Stromal cell of bone marrow (primary cell): ENCODE measurements around the gene ZNRF3.
"Not testable (repeated sequence)": the region's sequence is repeated elsewhere in the genome, so short reads cannot be mapped to it uniquely, and the experiment has no call there.

ENCODE experiments used
- DNase-seq: peaks from one replicate; pipeline ENCODE4 v3.0.0-alpha.2; 2012; ENCODE audit warnings: low read depth

Gene ZNRF3

DNA sequence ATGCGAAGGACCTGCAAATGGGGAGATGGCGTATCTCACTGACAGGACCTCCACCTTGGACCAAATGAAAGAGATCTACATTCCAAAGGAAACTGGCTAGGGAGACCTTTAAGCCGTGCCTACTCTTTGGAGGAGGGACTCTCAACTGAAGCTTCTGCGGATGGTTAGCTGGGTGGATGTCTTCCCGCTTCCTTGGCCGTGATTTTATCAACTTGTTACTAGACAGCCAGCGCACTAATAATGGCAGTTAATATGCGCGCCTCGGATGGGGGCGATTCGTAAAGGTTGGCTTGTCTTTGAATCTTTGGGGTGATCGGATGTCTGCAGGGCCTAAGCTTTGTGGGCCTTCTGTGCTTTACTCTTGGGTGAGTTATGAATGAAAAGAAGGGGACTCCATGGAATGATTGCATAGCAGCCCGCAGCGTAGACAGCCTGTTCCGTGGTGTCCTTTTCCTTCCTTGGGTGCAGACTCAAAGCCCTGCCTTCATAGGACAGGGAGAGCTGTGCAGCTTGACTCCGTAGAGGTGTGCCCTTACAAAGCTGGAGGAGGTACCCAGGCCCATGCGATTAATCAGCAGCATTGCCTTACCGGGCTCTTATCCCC is 1.5 kb downstream of the ZNRF3 start:
- DNase-seq: no peak

DNA sequence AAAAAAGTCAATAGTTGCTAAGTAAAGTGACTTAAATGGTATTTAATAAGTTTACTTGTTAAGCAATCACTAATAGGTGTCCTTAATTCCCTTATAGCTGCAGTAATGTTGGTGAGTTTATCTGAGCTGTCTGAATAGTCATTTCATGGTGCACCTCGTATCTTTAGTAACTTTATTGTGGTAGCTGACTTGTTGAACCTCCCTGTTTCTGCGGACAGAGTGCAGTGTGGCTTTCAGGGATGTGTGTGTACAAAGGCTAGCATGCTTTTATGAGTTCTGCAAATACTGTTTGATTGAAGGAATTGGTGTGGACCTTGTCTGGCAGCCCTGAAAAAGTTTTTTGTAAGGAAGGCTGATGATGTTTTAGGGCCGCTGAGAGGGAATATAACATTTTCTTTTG is 2.6 kb downstream of the ZNRF3 start:
- DNase-seq: no peak

GRCh38 chr22:28886679-28887078 is 3.3 kb downstream of the ZNRF3 start:
- DNase-seq: not testable (repeated sequence)

GRCh38 chr22:28887725-28888459 is 4.5 kb downstream of the ZNRF3 start:
- no peak for DNase-seq

GRCh38 chr22:28889478-28890024 is 6.2 kb downstream of the ZNRF3 start:
- no peak for DNase-seq

- DNase-seq: no peak
Observed at GRCh38 chr22:28891156-28891733, 7.9 kb downstream of the ZNRF3 start.

GRCh38 chr22:28892175-28892731 is 8.9 kb downstream of the ZNRF3 start:
- DNase-seq: no peak

GRCh38 chr22:28893810-28894209 is 10.4 kb downstream of the ZNRF3 start:
- DNase-seq: no peak

GRCh38 chr22:28894334-28894733 is 11.0 kb downstream of the ZNRF3 start:
- DNase-seq: no peak

- DNase-seq: no peak
Observed at GRCh38 chr22:28894807-28895206, 11.4 kb downstream of the ZNRF3 start.

- no peak for DNase-seq
Observed at GRCh38 chr22:28896611-28897010, 13.2 kb downstream of the ZNRF3 start.

DNA sequence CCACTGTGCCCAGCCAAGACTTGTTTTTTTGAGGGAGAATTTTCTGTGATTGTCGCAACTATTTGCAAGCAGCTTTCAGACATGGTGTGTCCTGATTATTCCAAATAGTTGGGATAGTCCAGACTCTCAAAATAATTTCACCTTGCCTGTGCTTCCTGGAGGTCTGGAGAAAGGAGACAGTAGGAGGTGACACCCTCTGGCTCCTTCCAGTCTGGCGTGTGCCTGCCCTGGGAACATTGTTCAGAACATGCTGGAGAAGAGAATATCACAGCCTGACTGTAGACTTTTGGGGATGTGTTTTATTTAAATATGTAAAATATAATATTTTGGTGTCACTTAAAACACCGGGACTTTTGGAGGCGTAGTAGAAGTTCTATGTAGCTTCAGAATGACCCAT is 14.9 kb downstream of the ZNRF3 start:
- no peak for DNase-seq

- no peak for DNase-seq
Observed at GRCh38 chr22:28899199-28899853, 16.0 kb downstream of the ZNRF3 start.

DNA sequence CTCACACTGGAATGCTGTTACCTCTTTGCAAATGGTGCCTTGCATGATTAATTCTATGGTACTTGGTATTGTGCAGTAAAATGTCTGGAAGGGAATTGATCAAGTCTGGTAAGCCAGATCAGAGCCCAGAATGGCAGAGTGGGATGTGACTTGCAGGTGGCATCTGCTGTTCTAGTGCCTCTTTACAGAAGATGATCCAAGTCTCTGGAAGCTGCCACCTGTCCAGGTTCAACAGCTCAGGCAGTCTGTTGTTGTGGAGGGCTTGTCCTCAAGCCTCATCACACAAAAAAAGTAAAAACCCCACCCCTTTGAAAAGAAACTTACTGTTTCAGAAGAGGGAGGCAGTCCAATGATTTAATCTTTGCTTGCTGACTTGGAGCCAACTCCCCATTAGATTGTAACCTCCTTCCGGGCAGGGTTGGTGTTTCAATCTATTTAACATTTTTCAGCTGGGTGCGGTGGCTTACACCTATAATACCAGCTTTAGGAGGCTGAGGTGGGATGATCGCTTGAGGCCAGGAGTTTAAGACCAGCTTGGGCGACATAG is 17.1 kb downstream of the ZNRF3 start:
- no peak for DNase-seq

DNA sequence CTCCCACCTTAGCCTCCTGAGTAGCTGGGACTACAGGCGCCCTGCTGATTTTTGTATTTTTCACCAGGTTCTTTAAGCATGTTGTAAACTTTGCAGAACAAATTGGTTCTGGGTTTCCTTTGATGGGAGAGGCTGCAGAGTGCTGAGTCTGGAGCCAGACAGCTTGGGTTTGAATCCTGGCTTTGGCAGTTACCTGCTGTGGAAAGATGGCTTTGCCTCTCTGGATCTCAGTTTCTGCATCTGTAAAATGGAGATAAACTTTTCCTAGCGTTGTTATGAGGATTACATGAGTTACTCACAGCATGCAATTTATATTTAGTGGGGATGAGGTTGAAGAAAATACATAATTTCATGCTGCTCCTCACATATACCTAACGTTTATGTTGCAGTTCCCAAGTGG is 19.1 kb downstream of the ZNRF3 start:
- DNase-seq: no peak

DNA sequence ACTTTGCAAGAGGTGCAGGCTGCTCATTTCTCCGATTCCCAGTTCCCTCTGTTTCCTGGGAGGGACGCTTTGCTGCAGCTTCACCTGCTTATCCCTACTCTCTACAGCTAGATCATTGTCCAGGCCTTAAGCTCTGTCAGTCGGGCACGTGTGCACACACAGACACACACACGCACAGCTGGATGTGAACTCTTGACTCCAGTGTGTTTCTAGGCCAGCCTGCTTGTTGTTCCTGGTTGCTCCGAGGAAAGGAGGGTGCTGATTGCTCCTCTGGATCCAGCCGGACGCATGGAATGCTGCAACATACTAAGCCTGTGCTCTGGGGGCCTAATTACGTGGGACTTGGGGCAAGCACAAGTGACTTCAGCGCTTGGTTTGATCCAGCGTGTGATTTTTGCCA is 19.7 kb downstream of the ZNRF3 start:
- no peak for DNase-seq

- DNase-seq: no peak
Observed at GRCh38 chr22:28903729-28904128, 20.4 kb downstream of the ZNRF3 start.

DNA sequence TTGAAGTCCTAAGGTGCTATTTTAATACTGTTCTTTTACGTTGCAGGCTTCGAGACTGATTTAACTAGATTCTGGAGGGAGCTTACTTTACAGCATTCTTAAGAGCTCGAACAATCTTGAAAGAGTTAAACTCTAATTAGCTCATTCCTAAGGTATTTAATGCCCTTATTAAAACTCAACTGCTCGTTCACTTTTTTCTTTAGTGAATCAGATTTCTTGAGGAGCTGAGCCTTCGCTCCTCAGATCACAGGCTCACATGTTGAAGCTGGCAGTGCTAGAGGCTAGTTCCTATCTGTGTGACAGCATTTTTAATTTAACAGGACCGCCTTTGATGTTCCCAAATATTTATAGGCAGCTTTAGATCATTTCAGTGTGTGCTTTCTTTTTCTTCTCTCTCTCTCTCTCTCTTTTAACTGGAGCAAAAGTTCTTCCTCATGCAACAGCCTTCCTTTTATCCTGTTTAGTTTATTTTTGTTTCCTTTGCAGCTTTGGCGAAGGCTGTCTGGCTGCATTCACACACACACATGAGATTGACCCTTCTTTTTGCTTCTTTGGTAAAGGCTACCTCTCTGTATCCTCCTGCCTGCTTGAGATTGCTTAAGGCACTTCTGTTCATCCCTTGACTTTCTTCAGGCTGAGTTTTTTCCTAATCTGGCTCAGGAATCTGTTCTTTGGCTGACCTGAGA is 21.0 kb downstream of the ZNRF3 start:
- no peak for DNase-seq

GRCh38 chr22:28905256-28905832 is 22.0 kb downstream of the ZNRF3 start:
- DNase-seq: no peak

- DNase-seq: no peak
Observed at GRCh38 chr22:28906312-28906711, 22.9 kb downstream of the ZNRF3 start.

GRCh38 chr22:28907311-28908008 is 24.1 kb downstream of the ZNRF3 start:
- DNase-seq: no peak
